GM18520 (cell line): Measurements from ENCODE around the gene MAEL.

Experiments
- ATAC-seq: cut with Tn5 transposase; IDR thresholded peaks from one replicate; pipeline ENCODE4 v1.9.1; 2021; ENCODE audit not compliant: unreplicated experiment

Gene MAEL

DNA sequence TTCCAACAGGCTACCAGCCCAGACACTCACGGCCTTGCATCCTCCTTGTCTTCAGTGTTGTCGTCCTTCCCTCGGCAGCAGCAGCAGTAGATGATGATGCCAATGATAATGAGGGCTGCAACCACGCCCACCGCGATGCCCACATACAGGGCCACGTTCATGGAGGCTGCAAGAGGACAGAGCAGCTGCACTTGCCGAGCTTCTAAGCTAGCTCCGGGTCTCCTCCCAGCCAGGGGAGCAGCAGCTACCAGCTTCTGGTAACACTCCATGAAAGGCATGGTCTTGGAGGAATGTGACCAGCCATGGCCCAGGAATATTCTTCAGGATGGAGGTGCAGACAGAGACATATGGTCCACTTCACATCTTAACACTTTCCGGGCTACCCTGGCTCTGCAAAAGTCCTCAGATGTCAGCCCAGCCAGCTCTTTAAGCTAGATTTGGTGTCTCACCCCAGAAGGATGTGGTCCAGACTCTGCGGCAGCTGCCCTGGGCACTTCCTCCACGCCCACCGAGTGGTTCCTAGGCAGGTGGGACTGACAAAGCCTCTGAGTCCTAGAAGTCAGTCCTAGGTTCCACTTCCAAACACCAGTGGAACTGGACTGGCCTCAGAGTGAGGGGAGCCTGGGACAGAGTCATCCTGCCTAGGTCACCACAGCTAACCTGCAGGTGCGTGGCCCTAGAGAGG, 66.0 kb downstream of the MAEL start:
- no peak for ATAC-seq

DNA sequence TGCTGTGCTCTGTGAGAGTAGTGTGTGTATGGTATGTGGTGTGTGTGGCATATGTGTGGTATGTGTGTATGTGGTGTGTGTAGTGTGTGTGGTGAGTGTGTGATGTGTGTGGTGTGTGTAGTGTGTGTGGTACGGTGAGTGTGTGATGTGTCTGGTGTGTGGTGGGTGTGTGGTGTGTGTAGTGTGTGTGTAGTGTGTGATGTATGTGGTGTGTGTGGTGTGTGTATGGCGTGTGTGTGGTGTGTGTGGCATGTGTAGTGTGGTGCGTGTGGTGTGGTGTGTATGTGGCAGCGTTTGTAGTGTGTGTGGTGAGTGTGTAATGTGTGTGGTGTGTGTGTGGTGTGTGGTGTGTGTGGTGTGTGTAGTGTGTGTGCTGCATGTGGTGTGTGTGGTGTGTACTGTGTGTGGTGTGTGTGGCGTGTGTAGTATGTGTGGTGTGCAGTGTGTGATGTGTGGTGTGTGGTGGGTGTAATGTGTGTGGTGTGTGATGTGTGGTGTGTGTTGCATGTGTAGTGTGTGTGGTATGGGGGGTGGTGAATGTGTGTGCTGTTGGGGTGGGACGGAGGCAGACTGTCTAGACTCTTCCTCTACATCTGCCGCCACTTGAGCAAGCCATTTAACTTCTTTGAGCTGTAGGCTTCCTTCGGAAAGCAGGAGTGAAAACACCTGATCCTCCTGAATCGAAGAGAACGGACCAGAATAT, 67.6 kb downstream of the MAEL start:
- ATAC-seq, result no peak

DNA sequence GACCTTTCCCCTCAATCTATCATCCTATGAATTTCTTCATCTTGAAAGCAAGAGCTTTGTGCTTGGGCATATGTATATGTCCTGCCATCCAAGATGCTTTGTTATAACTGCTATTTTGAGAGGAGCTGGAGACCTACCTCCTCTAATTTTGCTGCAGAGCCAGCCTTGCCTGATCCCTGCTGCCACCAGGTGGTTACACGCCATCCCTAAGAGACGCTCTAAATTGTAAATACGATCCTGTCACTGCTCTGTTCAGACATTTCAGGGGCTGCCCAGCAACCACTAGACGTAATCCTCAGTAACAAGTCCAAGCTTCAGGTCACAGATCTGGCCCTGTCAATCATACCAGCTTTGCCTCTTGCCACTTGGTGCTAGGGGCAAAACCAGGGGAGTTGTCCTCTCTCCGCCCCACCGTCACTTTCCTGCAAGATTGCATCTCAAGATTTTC, 68.2 kb downstream of the MAEL start:
- no peak for ATAC-seq

DNA sequence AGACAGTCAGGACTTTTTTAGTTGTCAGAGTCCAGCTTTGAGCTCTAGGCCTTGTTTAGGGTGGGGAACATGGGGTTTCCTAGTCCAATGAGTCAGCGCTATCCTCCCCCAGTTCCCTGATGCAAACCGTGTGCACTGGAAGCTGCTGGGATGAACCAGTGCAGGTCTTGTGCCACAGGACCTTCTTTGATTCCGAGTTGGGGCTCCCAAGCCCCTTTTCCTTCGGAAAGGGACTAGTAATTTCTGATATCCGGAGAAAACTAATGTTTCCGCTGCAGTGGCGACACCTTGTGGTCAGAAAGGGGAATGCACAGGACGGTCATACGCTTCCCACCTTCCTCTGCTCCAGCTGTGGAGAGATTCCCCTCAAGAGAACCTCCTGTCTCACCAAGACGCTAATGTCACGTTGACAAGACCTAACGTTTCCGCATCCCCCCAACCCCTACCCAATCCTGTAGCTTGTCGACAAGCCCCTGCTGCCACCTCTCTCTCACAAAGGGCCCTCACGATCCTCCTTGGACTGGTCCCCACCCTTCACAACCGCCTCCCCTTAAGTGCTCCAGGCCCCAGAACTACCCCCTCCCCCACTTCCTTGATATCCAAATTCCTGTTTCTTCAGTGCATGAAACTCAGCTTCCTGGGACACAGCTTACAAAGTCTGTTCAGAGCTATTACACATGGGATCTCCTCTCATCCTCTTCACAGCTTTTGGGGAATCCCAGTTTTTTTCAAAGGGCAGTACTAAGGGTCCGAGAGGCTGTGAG, 70.1 kb downstream of the MAEL start:
- ATAC-seq, result no peak

DNA sequence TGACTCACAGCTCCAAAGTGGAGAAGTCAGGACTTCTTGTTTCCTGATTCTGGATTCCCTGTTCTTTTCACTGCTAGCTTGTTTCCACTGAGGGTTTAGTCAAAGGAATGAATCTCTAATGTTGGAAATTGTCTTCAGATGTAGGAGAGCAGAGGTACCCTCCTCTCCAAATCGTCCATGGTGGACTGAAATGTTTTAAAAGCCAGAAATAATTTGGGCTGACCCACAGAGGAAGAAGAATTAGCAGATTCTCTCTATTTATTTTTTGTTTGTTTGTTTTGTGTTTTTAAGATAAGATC, 70.7 kb downstream of the MAEL start:
- no peak for ATAC-seq

DNA sequence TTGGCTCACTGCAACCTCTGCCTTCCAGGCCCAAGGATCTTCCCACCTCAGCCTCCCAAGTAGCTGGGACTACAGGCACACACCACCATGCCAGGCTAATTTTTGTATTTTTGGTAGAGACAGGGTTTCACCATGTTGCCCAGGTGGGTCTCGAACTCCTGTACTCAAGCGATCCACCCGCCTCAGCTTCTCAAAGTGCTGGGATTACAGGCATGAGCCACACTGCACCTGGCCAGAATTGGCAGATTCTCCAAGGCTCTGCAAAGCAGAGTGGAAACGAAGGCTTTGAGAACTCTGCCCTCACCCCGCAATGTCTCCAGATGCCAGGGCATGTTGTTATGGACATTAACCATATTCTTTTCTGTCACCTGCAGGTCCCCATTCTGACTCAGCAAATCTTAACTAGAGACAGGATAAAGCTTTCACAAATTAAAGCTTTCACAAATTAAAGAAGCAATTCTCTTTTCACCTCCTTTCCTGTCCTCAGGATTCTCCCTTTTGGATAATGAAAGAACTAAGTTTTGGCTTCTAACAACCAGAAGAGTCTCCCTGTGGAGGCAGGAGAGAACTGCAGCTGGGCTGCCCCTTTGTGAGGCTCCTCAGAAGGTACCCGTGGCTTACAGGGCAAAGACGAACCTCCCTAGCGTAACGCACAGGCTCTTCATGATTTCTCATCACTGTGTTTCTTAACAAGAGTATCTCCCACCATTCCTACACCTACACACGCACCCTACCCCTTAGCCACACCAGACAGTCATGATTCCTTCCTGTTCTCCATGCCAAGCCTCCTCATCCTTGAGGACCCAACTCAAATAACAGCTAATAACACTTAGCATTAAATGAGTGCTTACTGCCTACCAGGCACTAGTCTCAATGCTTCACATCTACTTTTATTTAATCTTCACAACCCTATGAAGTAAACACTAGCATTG, 71.3 kb downstream of the MAEL start:
- ATAC-seq, result no peak

DNA sequence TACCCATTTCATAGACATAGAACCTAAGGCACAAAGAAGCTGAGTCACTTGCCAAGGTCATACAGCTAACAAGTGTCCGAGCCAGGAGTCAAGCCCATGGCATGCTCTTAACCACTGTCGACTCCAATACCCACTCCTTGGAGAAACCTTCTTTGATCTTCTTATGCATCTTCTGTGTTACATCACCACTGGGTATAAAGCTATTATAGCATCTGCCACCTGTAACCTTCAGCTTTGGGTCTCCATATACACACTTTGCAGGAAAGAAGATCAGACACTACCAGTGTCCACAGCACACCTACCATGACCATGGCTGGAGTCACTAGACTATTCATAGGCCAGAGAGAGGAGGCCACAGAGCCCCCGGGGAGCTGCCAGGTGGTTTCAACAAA, 72.0 kb downstream of the MAEL start:
- no peak for ATAC-seq

DNA sequence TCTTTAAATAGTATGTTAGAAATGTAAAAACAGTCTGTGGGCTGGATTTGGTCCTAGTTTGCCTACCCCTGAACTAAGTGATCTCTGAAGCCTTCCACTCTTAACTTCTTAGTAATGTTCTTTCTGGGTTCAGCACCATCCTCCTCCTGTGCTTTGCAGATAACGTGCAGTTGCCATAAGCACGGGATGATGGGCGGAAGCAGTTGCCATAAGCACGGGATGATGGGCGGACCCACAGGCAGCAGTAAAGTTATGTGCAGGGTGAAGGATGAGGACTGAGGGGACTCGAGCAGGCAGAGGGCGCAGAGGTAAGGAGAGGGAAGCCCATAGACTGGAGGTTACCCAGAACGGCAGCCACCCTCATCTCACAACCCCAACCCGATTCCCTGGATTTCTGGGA, 75.5 kb downstream of the MAEL start:
- no peak for ATAC-seq

DNA sequence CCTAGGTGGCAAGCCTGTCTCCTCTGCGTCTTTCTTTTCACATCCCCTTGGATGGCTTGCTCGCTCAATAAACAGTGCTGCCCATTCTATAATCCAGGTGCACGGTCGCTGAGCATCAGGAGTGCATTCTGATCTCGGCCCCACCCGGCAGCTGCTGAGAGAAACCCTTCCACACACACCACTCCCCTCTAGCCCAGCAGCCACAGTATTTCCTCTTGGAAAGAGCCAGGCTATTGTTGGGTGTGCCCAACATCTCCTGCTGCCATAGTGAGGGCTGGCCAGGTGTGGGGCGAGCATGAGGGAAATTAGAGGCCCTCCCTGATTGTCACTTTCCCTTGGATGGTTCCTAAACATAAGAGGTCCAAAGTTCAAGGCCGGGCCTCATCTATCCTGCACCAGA, 76.4 kb downstream of the MAEL start:
- ATAC-seq, result no peak

DNA sequence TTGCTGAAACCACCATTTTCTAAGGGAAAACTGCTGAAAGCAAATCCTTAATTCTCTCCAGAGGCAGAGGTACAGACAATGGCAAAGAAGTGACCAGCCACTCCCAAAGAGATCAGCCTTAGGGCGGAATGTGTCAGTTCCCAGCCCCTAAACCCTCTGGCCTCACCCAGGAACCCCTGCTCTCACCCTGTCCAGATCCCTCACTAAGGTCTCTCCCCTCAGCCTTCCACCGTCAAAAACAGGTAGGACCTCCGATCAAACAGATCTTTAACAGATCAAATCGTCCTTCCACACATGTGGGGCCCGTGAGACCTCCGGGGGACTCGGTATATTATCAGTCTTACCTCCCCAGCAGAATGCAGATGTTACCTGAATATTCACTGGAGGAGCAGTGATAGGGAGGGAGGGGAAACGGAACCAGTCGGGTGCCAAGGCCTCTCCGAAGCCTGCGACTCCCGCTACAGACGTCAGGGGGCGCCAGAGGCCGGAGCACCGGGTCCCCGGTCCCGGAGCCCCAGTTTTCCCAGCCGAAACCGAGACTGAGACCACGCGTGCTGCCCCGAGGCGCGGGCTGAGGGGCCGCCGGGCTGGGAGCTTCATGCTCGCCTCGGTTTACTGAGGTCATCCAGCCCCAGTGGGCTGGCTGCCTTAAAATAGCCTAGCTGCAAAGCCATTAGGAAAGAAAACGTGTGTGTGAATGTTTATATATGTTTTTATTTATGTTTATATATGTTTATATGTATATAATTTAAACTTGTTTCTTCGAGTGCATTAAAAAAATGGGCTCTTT, 77.4 kb downstream of the MAEL start:
- no peak for ATAC-seq

DNA sequence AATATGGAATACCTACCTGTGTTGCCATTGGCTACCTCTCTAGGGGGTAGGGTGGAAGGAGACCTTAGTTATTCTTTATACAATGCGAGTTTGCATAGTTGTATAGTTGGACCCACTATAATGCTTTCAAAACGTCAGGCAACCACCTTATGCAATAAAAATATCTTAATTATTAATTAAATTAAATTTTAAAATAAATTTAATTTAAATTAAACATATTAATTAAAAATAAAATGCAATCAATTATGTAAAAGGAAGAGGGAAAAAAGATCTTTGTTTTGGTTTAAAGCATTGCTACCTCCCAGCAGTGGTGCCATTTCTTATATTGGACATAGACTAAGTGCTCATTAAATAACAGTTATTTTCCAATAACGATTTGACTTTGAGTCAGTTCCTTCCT, 78.8 kb downstream of the MAEL start:
- ATAC-seq, result no peak

DNA sequence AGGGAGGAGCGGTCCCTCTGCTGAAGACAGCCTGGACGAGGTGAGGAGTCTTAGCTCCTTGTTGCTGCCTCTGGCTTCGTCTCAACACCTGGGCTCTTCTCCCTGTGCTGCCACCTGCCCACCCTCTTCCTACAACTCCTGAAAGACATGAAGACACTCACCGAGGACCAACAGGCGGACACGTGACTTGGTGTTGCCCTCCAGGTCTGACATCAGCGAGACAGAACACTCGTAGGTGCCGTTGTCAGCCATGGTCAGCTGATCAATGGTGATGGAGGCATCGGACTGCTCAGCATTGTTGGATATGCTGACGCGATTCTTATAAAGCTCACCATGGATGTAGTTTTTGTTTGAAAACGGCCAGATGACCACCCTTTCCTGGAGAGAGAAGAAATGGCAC, 79.7 kb downstream of the MAEL start:
- no peak for ATAC-seq

DNA sequence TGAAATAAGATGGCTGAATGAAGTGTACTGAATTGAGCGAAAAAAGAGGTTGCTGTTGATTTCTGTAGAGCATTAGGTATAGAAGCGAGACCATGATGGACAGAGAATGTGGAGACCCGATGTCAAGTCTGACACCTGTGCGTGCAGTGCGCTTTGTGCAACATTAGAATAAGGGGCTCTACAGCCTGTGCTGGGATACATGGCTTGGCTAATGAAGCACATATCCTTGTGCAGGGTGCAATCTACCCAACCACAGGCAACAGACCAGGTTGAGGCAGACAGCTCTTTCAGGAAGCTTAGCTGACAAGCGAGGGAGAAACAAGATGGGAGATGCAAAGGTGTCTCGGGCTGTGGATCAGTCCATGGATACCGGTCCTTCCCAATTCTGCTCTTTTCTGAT, 82.2 kb downstream of the MAEL start:
- ATAC-seq, result no peak
